Naive thymus-derived CD8-positive, alpha-beta T cell (primary cell): Measurements from ENCODE around the gene ANXA5. TPM values are rescaled to one million over a fixed set of nuclear protein-coding genes. Genes with fewer than 3 reads are reported as not detected.

Source experiments
- ATAC-seq, 2 donors: fragments of 150-1000 bp; cut with Tn5 transposase in 1 of 2; sonication (Bioruptor Pico), chemical (Tn5 transposase) in 1 of 2; 1 replicate in 1 of 2; 2 replicates in 1 of 2; pipeline ENCODE4 v1.10.0; 2021; ENCODE audit warnings: mild to moderate bottlenecking in 2 of 2, moderate library complexity in 2 of 2
- POLR2A ChIA-PET: fragments of 350-600 bp; sonication (Branson Sonifier 250); formaldehyde crosslinking; loops from one replicate; lab custom pipeline; 2021; ENCODE audit warnings: antibody characterized with exemption; lab: Charles Lee
- DNase-seq, 10 donors: peaks; one replicate each; pipeline versions ENCODE4 v3.0.0 to v3.0.0-alpha.2; 2020 to 2022
- H3K27ac Mint-ChIP-seq, 10 donors: one replicate each; pipeline ENCODE4 v1.8.0; 2020 to 2022; ENCODE audit warnings: mild to moderate bottlenecking in 10 of 10, mixed read lengths in 10 of 10, moderate library complexity in 4 of 10, inconsistent platforms in 1 of 10
- H3K27me3 Mint-ChIP-seq, 5 donors: one replicate each; pipeline ENCODE4 v1.8.0; 2021 to 2022; ENCODE audit warnings: mixed read lengths in 5 of 5
- H3K36me3 Mint-ChIP-seq, 3 donors: one replicate each; pipeline ENCODE4 v1.8.0; 2020 to 2022; ENCODE audit warnings: mixed read lengths in 3 of 3, mild to moderate bottlenecking in 2 of 3, inconsistent platforms in 1 of 3
- H3K4me1 Mint-ChIP-seq, 4 donors: one replicate each; pipeline ENCODE4 v1.8.0; 2021 to 2022; ENCODE audit warnings: mixed read lengths in 4 of 4
- H3K4me3 Mint-ChIP-seq, 10 donors: one replicate each; pipeline ENCODE4 v1.8.0; 2020 to 2022; ENCODE audit warnings: mild to moderate bottlenecking in 10 of 10, mixed read lengths in 10 of 10, moderate library complexity in 6 of 10, inconsistent platforms in 1 of 10
- H3K9me3 Mint-ChIP-seq, 9 donors: one replicate each; pipeline ENCODE4 v1.8.0; 2020 to 2022; ENCODE audit warnings: mixed read lengths in 9 of 9, mild to moderate bottlenecking in 3 of 9, inconsistent platforms in 1 of 9, moderate library complexity in 1 of 9
- polyA plus RNA-seq, 3 donors: library from polyadenylated mRNA; unstranded; fragments of 300-500 nt; fragmentation: Illumina TruSeq; gene quantifications; one replicate each; pipeline ENCODE4 v1.2.3, GENCODE V29; 2021
- total RNA-seq, 8 experiments: library from RNA in 2 of 8; stranded (reverse) in 2 of 8; gene quantifications; one replicate each; pipeline ENCODE4 v1.2.3 and lab custom pipeline; 2021 to 2026

The ANXA5 gene
- total and polyA plus RNA-seq, 5 experiments from 2014 or later, result 24.8 to 93.3 (median 40.7) TPM

DNA sequence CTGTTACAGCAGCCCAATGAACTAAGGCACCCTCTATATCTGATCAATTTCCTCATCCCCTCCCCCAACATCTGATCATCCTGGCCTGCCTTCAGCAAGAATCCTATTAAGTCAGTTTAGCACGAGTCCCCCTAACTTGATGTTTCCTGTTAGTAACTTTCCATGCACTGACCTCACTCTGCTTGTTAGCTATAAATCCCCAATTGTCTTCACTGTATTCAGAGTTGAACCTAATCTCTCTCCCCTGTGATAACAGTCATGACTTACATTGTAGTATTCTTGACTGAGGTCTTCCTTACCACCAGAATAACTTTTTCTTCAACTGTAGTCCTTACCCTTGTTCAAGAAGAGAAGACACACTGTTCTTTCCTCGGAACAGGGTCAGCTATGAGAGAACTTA is 8.5 kb downstream of the ANXA5 start:
- Mint-ChIP-seq H3K4me3 (no peak overlapping the region), H3K27ac (no peak overlapping the region), H3K27me3 (no peaks in the 10 kb centered on the region), H3K4me1 (peaks cover 4 to 14% (median 9%) of the 10 kb centered on the region in 4 donors), H3K36me3 (peaks cover 0 to 41% (median 0%) of the 10 kb centered on the region in 3 donors), H3K9me3 (no peaks in the 10 kb centered on the region)
- ATAC-seq (no peak), DNase-seq (no peak)
- POLR2A ChIA-PET, result no interaction called here

DNA sequence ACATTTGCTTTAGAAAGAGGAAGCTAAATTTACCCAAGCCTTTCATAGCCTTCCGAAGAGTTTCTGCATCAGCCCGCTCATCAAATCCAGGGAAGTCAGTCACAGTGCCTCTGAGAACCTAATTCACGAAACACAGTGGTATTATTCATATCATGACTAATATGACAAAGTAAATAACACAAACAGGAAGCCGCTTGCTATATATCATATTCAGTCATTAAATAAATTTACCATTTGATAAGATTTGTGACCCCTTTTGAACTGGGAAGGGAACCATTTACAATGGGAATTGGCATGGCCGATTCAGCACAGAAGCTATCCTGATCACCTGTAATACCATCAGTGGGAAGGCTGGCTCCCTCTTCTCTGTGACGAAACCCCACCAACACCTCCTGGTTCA is 10.5 kb downstream of the ANXA5 start:
- H3K36me3 Mint-ChIP-seq, result peaks cover 0 to 44% (median 0%) of the 10 kb centered on the region in 3 donors
- POLR2A ChIA-PET, result interaction anchor here (0.6 kb wide), 1 partner anchor 815 kb away, joined by 6 read pairs; no protein-coding TSS in a partner anchor
- H3K4me3 Mint-ChIP-seq, result no peak overlapping the region
- no peak for ATAC-seq
- no peak overlapping the region for H3K27ac Mint-ChIP-seq
- no peak for DNase-seq
- H3K4me1 Mint-ChIP-seq, result peaks cover 0 to 5% (median 2%) of the 10 kb centered on the region in 4 donors
- H3K27me3 Mint-ChIP-seq, result no peaks in the 10 kb centered on the region
- H3K9me3 Mint-ChIP-seq, result no peaks in the 10 kb centered on the region

DNA sequence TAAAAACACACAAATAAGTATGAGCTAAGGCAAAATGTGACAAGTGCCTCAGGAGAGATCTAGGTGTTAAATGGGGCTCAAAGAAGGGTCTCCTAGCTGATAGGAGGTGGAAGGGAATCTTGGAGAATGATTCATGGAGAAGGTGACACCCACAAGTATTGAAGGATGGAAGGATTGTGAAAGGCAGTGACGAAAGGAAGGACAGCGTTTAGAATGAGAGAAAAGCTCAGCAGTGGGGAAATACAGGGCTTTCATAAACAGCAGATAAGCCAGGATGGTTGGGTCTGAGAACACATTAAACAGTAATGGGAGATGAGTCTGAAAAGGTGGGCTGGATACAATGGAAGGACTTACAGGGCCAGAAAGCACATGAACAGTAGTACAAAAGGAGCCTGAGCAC is 11.5 kb downstream of the ANXA5 start:
- peaks cover 0 to 3% (median 0%) of the 10 kb centered on the region in 4 donors for H3K4me1 Mint-ChIP-seq
- no peak for ATAC-seq
- no peak overlapping the region for H3K4me3 Mint-ChIP-seq
- H3K36me3 Mint-ChIP-seq, result peaks cover 0 to 53% (median 4%) of the 10 kb centered on the region in 3 donors
- H3K27ac Mint-ChIP-seq, result no peak overlapping the region
- H3K9me3 Mint-ChIP-seq, result no peaks in the 10 kb centered on the region
- POLR2A ChIA-PET, result interaction anchor here (0.7 kb wide), 1 partner anchor 12 kb away, joined by 4 read pairs; no protein-coding TSS in a partner anchor
- DNase-seq, result no peak
- H3K27me3 Mint-ChIP-seq, result no peaks in the 10 kb centered on the region

DNA sequence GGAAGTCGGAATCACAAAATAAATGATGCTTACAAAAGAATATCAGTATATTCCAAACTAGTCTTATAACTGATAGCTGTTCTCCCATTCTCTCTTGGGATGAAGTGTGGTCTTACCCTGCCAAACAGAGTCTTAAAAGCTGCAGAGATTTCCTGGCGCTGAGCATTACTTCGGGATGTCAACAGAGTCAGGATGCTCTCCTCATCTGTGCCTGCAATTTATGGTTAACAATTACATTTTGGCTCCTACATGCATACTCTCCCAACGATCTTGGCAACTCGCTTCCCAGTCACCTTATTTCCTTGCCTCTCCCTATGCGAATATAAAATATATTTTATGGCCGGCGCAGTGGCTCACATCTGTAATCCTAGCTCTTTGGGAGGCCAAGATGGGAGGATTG is 12.2 kb downstream of the ANXA5 start:
- Mint-ChIP-seq H3K9me3 (no peaks in the 10 kb centered on the region), H3K4me1 (peaks cover 0 to 3% (median 0%) of the 10 kb centered on the region in 4 donors), H3K27ac (no peak overlapping the region), H3K27me3 (no peaks in the 10 kb centered on the region), H3K4me3 (no peak overlapping the region), H3K36me3 (peaks cover 0 to 59% (median 4%) of the 10 kb centered on the region in 3 donors)
- ATAC-seq (no peak), DNase-seq (no peak)
- POLR2A ChIA-PET, result no interaction called here

DNA sequence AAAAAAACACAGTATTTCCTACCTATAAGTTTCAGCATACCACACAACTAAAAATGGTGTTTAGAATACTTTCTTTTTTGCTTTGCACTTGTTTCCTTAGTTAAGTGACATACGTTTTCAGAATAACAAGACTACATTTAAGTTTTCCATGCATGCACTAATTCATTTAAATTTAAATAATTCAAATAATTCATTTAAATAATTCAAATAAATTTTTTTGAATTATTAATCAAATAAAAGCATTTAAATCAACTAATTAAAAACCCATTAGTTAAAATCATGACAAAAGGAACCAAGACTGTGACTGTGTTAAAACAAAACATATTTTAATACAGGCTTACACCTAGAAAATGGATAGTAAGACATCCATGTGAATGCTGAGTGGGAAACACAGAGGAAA is 12.8 kb downstream of the ANXA5 start:
- Mint-ChIP-seq H3K27ac (no peak overlapping the region), H3K36me3 (peaks cover 0 to 64% (median 4%) of the 10 kb centered on the region in 3 donors), H3K4me1 (peaks cover 0 to 3% (median 0%) of the 10 kb centered on the region in 4 donors), H3K4me3 (no peak overlapping the region), H3K27me3 (no peaks in the 10 kb centered on the region), H3K9me3 (no peaks in the 10 kb centered on the region)
- no peak for ATAC-seq
- DNase-seq, result no peak
- POLR2A ChIA-PET, result no interaction called here

DNA sequence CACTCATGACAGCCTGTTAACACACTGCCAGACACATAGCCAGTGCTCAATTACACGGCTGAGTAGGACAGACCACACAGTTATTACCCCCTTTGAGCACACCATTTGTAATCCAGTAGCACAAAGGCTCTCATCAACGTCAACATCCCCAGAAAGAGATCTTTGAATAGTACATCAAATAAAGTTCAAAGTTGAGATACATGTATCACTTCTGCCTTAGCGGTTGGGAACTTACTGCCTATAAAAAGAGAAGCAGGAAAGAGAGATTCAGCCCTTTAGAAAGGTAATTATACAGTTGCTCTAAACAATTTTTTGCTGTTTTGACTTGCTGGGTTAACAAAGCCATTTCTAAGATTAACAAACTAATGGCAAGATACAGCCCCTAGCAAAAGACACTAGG is 16.2 kb downstream of the ANXA5 start:
- Mint-ChIP-seq H3K9me3 (no peaks in the 10 kb centered on the region), H3K27me3 (no peaks in the 10 kb centered on the region), H3K4me3 (no peak overlapping the region), H3K36me3 (peaks cover 0 to 74% (median 8%) of the 10 kb centered on the region in 3 donors), H3K4me1 (peaks cover 0 to 3% (median 0%) of the 10 kb centered on the region in 4 donors), H3K27ac (peak overlapping the region in 1 of 10 donors; percentile 9)
- ATAC-seq (no peak), DNase-seq (no peak)
- POLR2A ChIA-PET, result no interaction called here

DNA sequence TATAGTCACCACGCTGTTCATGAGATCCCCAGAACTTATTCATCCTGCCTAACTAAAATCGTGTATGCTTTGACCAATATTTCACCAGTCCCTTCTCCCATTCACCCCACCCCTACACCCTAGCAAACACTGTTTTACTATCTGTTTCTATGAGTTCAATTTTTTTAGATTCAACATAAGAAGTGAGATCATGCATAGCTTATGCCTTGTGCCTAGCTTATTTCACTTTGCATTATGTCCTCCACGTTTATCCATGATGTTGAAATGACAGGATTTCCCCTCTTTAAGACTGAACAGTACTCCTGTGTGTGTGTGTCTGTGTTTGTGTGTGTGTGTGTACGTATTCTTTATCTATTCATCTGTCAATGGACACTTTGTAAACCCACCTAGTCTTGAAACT is 16.8 kb downstream of the ANXA5 start:
- Mint-ChIP-seq H3K4me3 (no peak overlapping the region), H3K27ac (peak overlapping the region in 1 of 10 donors; percentile 15), H3K36me3 (peaks cover 0 to 67% (median 8%) of the 10 kb centered on the region in 3 donors), H3K27me3 (no peaks in the 10 kb centered on the region), H3K4me1 (no peaks in the 10 kb centered on the region), H3K9me3 (no peaks in the 10 kb centered on the region)
- DNase-seq, result no peak
- POLR2A ChIA-PET, result no interaction called here
- ATAC-seq, result no peak

DNA sequence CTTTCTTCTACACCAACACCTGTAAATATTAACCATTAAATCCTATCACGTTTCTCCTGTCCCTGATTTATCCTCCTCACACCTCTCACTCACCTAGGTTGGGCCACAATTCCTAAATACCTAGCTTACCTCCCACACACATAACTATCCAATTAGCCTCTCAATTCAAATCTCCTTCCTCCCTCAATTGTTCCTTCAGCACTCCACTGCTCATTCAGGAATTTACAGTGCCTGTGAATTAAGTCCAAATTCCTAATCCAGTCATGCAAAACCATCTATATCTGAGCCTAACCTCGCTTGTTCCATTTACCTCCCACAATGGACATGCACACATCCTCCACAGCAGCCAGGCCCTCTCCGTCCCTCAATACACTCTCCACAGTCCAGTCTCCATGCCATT is 17.5 kb downstream of the ANXA5 start:
- Mint-ChIP-seq H3K4me1 (no peaks in the 10 kb centered on the region), H3K27ac (peak overlapping the region in 1 of 10 donors; percentile 15), H3K9me3 (no peaks in the 10 kb centered on the region), H3K27me3 (no peaks in the 10 kb centered on the region), H3K4me3 (no peak overlapping the region), H3K36me3 (peaks cover 0 to 62% (median 8%) of the 10 kb centered on the region in 3 donors)
- DNase-seq, result no peak
- POLR2A ChIA-PET, result no interaction called here
- ATAC-seq, result no peak

DNA sequence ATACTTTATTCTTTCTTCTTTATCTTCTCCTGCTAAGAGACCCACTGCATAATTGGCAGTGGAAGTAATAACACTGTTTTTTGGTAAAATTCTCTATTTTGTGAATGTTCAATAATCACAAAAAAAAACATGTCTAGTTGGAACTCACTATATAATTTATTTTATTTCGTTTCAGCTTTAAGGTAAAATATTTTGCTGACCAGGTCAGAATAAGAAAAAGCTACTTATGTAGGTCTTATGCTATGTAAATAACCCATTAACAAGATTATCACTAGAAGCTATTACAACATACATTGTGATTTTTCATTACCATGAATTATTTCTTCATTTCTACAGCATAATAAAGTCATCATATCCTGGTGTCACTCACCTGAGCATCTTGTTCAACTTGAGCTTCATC is 19.3 kb downstream of the ANXA5 start:
- peaks cover 0 to 60% (median 9%) of the 10 kb centered on the region in 3 donors for H3K36me3 Mint-ChIP-seq
- DNase-seq (no peak), ATAC-seq (no peak)
- no peak overlapping the region for H3K4me3 Mint-ChIP-seq
- H3K27ac Mint-ChIP-seq, result no peak overlapping the region
- H3K4me1 Mint-ChIP-seq, result no peaks in the 10 kb centered on the region
- no peaks in the 10 kb centered on the region for H3K27me3 Mint-ChIP-seq
- no peaks in the 10 kb centered on the region for H3K9me3 Mint-ChIP-seq
- POLR2A ChIA-PET, result no interaction called here

DNA sequence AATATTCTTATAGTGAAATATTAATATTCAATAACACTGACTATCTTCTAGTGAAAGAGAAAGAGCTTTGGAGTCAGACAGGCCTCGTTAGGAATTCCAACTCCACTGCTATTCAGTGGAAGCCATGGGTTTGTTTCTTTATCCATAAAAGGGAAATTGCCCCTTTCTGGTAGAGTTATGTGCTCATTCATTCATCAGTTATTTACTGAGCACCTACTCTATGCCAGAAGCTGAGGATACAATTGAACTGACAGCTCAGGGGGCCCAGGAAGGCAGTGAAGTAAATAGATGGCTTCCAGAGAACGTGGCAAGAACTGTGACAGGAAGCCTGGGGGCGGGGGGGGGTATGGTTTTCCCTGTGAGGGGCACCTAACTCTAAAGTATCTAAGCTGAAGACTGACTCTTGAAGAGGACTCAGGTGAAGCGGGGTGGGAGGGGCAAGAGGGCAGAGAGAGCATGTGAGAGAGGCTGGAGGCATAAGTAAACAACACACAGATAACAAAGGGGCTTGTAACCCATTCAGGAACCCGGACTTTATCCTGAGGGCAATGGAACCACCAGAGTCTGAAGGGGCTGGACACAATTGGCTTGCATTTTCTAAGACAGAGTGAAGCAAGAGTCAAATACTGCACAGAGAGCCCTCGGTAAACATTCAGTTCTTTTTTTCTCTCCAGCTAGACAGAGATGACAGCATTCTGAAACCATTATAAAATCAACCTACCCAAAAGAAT is 20.3 kb downstream of the ANXA5 start:
- Mint-ChIP-seq H3K4me1 (no peaks in the 10 kb centered on the region), H3K36me3 (peaks cover 3 to 65% (median 13%) of the 10 kb centered on the region in 3 donors), H3K27ac (peak overlapping the region in 1 of 10 donors; percentile 50), H3K9me3 (no peaks in the 10 kb centered on the region), H3K27me3 (no peaks in the 10 kb centered on the region), H3K4me3 (no peak overlapping the region)
- ATAC-seq, result no peak
- DNase-seq, result no peak
- POLR2A ChIA-PET, result no interaction called here

DNA sequence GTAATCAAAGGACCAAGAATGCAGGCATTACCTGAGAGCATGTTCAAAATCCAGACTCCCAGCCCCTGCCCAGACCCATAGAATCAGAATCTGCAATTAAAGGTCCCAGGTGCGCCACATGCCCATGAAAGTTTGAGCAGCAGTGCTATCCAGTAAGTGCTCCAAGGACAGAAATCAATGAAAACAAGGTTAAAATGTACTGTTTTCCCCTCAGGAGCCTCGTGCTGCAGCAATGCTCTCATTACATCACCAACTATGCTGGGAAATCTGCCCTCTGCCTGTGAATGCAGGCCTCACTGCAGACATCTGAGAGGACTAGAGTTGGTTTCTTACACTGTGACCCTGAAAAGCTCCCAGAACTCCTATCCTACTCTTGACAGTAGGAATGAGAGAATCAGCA is 21.1 kb downstream of the ANXA5 start:
- DNase-seq, result no peak
- H3K9me3 Mint-ChIP-seq, result no peaks in the 10 kb centered on the region
- no peak overlapping the region for H3K4me3 Mint-ChIP-seq
- no peak overlapping the region for H3K27ac Mint-ChIP-seq
- H3K4me1 Mint-ChIP-seq, result peaks cover 0 to 2% (median 0%) of the 10 kb centered on the region in 4 donors
- no peaks in the 10 kb centered on the region for H3K27me3 Mint-ChIP-seq
- no peak for ATAC-seq
- POLR2A ChIA-PET, result no interaction called here
- peaks cover 6 to 61% (median 9%) of the 10 kb centered on the region in 3 donors for H3K36me3 Mint-ChIP-seq

DNA sequence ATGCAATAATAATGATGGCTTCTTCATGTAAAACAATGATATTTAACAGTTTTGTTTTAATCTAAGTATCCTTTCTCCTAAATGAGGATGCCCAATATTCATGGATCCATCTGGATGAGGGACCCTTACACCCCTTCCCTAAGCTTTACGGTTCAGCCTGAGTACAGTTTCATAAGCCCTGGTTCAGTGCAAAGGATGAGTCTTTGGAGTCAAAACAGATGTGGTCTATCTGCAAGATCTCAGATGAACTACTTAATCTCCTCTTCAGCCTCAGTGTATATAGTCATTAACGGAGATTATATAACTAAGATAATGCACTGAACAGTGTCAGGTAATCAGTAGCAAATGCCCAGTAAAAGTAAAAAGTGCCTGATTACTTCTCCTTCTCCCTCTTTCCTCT is 22.1 kb downstream of the ANXA5 start:
- Mint-ChIP-seq H3K4me3 (no peak overlapping the region), H3K27ac (no peak overlapping the region), H3K9me3 (no peaks in the 10 kb centered on the region), H3K4me1 (peaks cover 0 to 2% (median 0%) of the 10 kb centered on the region in 4 donors), H3K27me3 (no peaks in the 10 kb centered on the region), H3K36me3 (peaks cover 6 to 62% (median 10%) of the 10 kb centered on the region in 3 donors)
- DNase-seq (no peak), ATAC-seq (no peak)
- POLR2A ChIA-PET, result interaction anchor here (0.6 kb wide), 1 partner anchor 530 kb away, joined by 3 read pairs; no protein-coding TSS in a partner anchor

DNA sequence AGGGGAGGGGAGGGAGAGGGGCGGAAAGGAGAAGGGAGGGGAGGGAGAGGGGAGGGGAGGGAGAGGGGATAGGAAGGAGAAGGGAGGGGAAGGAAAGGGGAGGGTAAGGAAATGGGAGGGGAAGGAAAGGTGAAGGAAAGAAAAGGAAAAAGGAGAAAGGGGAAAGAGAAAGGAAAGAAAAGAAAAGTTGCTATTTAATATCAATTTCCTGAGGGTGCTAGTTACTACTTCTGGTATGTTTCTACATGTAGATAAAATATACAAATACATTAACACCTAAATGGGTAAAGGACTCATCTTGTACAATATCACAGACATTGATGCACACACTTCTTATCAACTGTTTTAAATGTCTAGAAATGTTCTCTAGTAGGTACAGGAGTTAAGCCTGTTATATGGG is 22.6 kb downstream of the ANXA5 start:
- POLR2A ChIA-PET, result no interaction called here
- Mint-ChIP-seq H3K4me1 (peaks cover 0 to 2% (median 0%) of the 10 kb centered on the region in 4 donors), H3K9me3 (no peaks in the 10 kb centered on the region), H3K4me3 (no peak overlapping the region), H3K27me3 (no peaks in the 10 kb centered on the region), H3K27ac (no peak overlapping the region), H3K36me3 (peaks cover 6 to 63% (median 13%) of the 10 kb centered on the region in 3 donors)
- DNase-seq, result no peak
- ATAC-seq, result no peak
